Endodermal cell (in vitro differentiated cells): ENCODE results near the gene EMP1. TPM values are rescaled to one million over a fixed set of nuclear protein-coding genes. Genes with fewer than 3 reads are reported as not detected.

ENCODE experiments used
- DNase-seq: peaks from one replicate; pipeline ENCODE4 v3.0.0-alpha.2; 2017
- H3K27ac ChIP-seq: 2 replicates; pipeline ENCODE4 v1.5.1; 2013; ENCODE audit warnings: mild to moderate bottlenecking, low read depth, low read length, moderate library complexity
- H3K27me3 ChIP-seq: 2 replicates; pipeline ENCODE4 v1.6.1; 2013; ENCODE audit warnings: mild to moderate bottlenecking, low read length, moderate library complexity; ENCODE audit not compliant: insufficient read depth, control insufficient read depth, poor library complexity, severe bottlenecking
- H3K36me3 ChIP-seq: 2 replicates; pipeline ENCODE4 v1.7.0; 2013; ENCODE audit warnings: mild to moderate bottlenecking, low read length, moderate library complexity; ENCODE audit not compliant: control insufficient read depth, insufficient read depth
- H3K4me1 ChIP-seq: one replicate; pipeline ENCODE4 v1.7.0; 2013; ENCODE audit warnings: low read length; ENCODE audit not compliant: control insufficient read depth, insufficient read depth
- H3K4me3 ChIP-seq: 2 replicates; pipeline ENCODE4 v1.5.1; 2013; ENCODE audit warnings: mild to moderate bottlenecking, low read length, moderate library complexity
- H3K9ac ChIP-seq: 2 replicates; pipeline ENCODE4 v1.6.1; 2013; ENCODE audit warnings: mild to moderate bottlenecking, low read length, moderate library complexity; ENCODE audit not compliant: poor library complexity, severe bottlenecking; ENCODE audit errors: extremely low read depth
- H3K9me3 ChIP-seq: 2 replicates; pipeline ENCODE4 v1.6.1; 2013; ENCODE audit warnings: mild to moderate bottlenecking, low read length, moderate library complexity; ENCODE audit not compliant: control insufficient read depth
- H3K27ac Mint-ChIP-seq: 2 replicates; pipeline ENCODE4 v1.8.0; 2020; ENCODE audit warnings: mixed read lengths
- H3K27me3 Mint-ChIP-seq: 2 replicates; pipeline ENCODE4 v1.8.0; 2021; ENCODE audit warnings: mild to moderate bottlenecking, mixed read lengths; ENCODE audit not compliant: insufficient read depth
- H3K36me3 Mint-ChIP-seq: 2 replicates; pipeline ENCODE4 v1.8.0; 2020; ENCODE audit warnings: low read depth, mixed read lengths
- H3K4me1 Mint-ChIP-seq: 2 replicates; pipeline ENCODE4 v1.8.0; 2020; ENCODE audit warnings: mixed read lengths
- H3K4me3 Mint-ChIP-seq: 2 replicates; pipeline ENCODE4 v1.8.0; 2020; ENCODE audit warnings: mild to moderate bottlenecking, moderate library complexity, mixed read lengths
- H3K9me3 Mint-ChIP-seq: 2 replicates; pipeline ENCODE4 v1.8.0; 2020; ENCODE audit warnings: mild to moderate bottlenecking, mixed read lengths
- CTCF ChIP-seq: fragments of 200-600 bp; sonication (generic); conservative IDR thresholded peaks from 2 replicates; pipeline ENCODE4 v1.5.0; 2021; ENCODE audit warnings: antibody characterized with exemption, mild to moderate bottlenecking
- WGBS, 2 experiments: methylation state at CpG; one replicate each; pipeline versions ENCODE4 v1.1.5 to v1.1.7; 2013; ENCODE audit warnings: missing lambda C conversion rate in 2 of 2, mixed read lengths in 1 of 2; ENCODE audit not compliant: insufficient coverage in 1 of 2, insufficient read length in 1 of 2; 5-methylcytosine and 5-hydroxymethylcytosine counted together
- total RNA-seq, 2 donors: library from RNA; stranded (reverse); fragmentation: NEBNext Ultra II Directional in 1 of 2; extraction: Animal tissue kit (Norgen Biotek cat#: 25700) in 1 of 2; gene quantifications; 2 replicates in 1 of 2; 3 replicates in 1 of 2; pipeline ENCODE4 v1.2.1, GENCODE V29; 2021

The EMP1 gene
- total RNA-seq, 2 donors from 2014 or later: 0.58 to 0.59 TPM

- 96 to 97% methylated on average over 3 to 4 of the region's 4 CpGs for WGBS, 2 experiments
- H3K9me3 ChIP-seq: no peaks in the 10 kb centered on the region
- Mint-ChIP-seq H3K27ac (no peak overlapping the region), H3K27me3 (peaks cover 12% of the 10 kb centered on the region), H3K4me3 (no peak overlapping the region), H3K36me3 (no peaks in the 10 kb centered on the region), H3K9me3 (no peaks in the 10 kb centered on the region), H3K4me1 (peaks cover 3% of the 10 kb centered on the region)
- no peak for TF ChIP-seq CTCF
- H3K27me3 ChIP-seq: no peaks in the 10 kb centered on the region
- H3K4me1 ChIP-seq: no peaks in the 10 kb centered on the region
- H3K9ac ChIP-seq: no peak overlapping the region
- no peak for DNase-seq
- no peaks in the 10 kb centered on the region for H3K36me3 ChIP-seq
- H3K4me3 ChIP-seq: no peak overlapping the region
- no peak overlapping the region for H3K27ac ChIP-seq
Measured at GRCh38 chr12:13149411-13149810, 47.1 kb upstream of the EMP1 start.

DNA sequence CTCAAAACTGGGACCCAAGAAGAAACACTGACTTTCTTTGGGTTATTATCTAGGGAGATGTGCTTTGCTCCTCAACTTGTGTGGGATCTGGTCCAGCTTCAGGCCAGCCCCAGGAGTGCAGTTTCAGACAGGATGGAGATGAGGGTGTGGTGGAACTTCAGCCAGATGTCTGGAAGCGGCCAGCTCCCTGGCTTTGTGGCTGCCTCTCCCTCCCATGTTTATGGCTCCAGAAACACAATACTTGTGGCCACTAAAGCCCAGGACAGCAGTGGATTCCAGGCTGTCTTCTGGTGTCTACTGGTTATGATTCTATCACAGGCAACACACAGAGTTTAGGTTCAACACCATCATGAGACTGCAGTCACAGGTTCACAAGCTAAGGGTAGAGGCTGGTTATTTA, 44.2 kb upstream of the EMP1 start:
- 100% methylated on average over 1 of the region's 1 CpG; no CpG with 5 or more reads in 1 of the 2 experiments for WGBS, 2 experiments

GRCh38 chr12:13152756-13153155, 43.8 kb upstream of the EMP1 start:
- no peak overlapping the region for H3K9ac ChIP-seq
- TF ChIP-seq CTCF: no peak
- H3K27me3 ChIP-seq: no peaks in the 10 kb centered on the region
- no peaks in the 10 kb centered on the region for H3K4me1 ChIP-seq
- peaks cover 3% of the 10 kb centered on the region for H3K4me1 Mint-ChIP-seq
- H3K9me3 Mint-ChIP-seq: no peaks in the 10 kb centered on the region
- no peak overlapping the region for H3K4me3 ChIP-seq
- H3K36me3 ChIP-seq: no peaks in the 10 kb centered on the region
- no peak overlapping the region for H3K27ac Mint-ChIP-seq
- H3K9me3 ChIP-seq: no peaks in the 10 kb centered on the region
- H3K27me3 Mint-ChIP-seq: peaks cover 2% of the 10 kb centered on the region
- no peak overlapping the region for H3K4me3 Mint-ChIP-seq
- no peak for DNase-seq
- no peak overlapping the region for H3K27ac ChIP-seq
- WGBS, 2 experiments: 90 to 94% methylated on average over 5 to 6 of the region's 6 CpGs
- no peaks in the 10 kb centered on the region for H3K36me3 Mint-ChIP-seq

More for the DNA sequence above, 44.2 kb upstream of the EMP1 start:
- Mint-ChIP-seq H3K36me3 (no peaks in the 10 kb centered on the region), H3K27me3 (peaks cover 2% of the 10 kb centered on the region), H3K4me1 (peaks cover 3% of the 10 kb centered on the region), H3K27ac (no peak overlapping the region), H3K9me3 (no peaks in the 10 kb centered on the region), H3K4me3 (no peak overlapping the region)
- Histone ChIP-seq H3K4me3 (no peak overlapping the region), H3K4me1 (no peaks in the 10 kb centered on the region), H3K27ac (no peak overlapping the region), H3K9me3 (no peaks in the 10 kb centered on the region), H3K9ac (no peak overlapping the region), H3K36me3 (no peaks in the 10 kb centered on the region), H3K27me3 (no peaks in the 10 kb centered on the region)
- TF ChIP-seq CTCF: no peak
- no peak for DNase-seq
